Ishikawa (cell line): ENCODE data around the gene SGO2.

ENCODE experiments used
- CEBPB ChIP-seq: IDR thresholded peaks from 2 replicates; pipeline ENCODE4 v1.6.1; 2012
- CREB1 ChIP-seq: IDR thresholded peaks from 2 replicates; pipeline ENCODE4 v1.6.1; 2012; ENCODE audit warnings: low read depth
- EGR1 ChIP-seq: IDR thresholded peaks from 2 replicates; pipeline ENCODE4 v1.6.1; 2012
- EP300 ChIP-seq: IDR thresholded peaks from 2 replicates; pipeline ENCODE4 v1.6.1; 2012; ENCODE audit warnings: borderline replicate concordance
- FOXM1 ChIP-seq: IDR thresholded peaks from 2 replicates; pipeline ENCODE4 v1.6.1; 2012; ENCODE audit warnings: low read depth, borderline replicate concordance
- MAX ChIP-seq: IDR thresholded peaks from 2 replicates; pipeline ENCODE4 v1.6.1; 2012
- NFIC ChIP-seq: IDR thresholded peaks from 2 replicates; pipeline ENCODE4 v1.6.1; 2012
- RAD21 ChIP-seq: IDR thresholded peaks from 2 replicates; pipeline ENCODE4 v1.6.1; 2012; ENCODE audit warnings: low read depth
- TAF1 ChIP-seq: IDR thresholded peaks from 2 replicates; pipeline ENCODE4 v1.6.1; 2012; ENCODE audit warnings: low read depth, mild to moderate bottlenecking
- TCF12 ChIP-seq: IDR thresholded peaks from 2 replicates; pipeline ENCODE4 v1.6.1; 2012; ENCODE audit warnings: low read depth
- TEAD4 ChIP-seq: IDR thresholded peaks from 2 replicates; pipeline ENCODE4 v1.6.1; 2012
- USF1 ChIP-seq: IDR thresholded peaks from 2 replicates; pipeline ENCODE4 v1.6.1; 2012
- YY1 ChIP-seq: IDR thresholded peaks from 2 replicates; pipeline ENCODE4 v1.6.1; 2012; ENCODE audit warnings: low read depth
- ZBTB7A ChIP-seq: IDR thresholded peaks from 2 replicates; pipeline ENCODE4 v1.6.1; 2012; ENCODE audit warnings: low read depth
- TF ChIP-seq, protein P1 (sequence below): IDR thresholded peaks from 2 replicates; pipeline ENCODE4 v1.6.1; 2012; ENCODE audit warnings: low read depth, mild to moderate bottlenecking

Gene SGO2, protein sequence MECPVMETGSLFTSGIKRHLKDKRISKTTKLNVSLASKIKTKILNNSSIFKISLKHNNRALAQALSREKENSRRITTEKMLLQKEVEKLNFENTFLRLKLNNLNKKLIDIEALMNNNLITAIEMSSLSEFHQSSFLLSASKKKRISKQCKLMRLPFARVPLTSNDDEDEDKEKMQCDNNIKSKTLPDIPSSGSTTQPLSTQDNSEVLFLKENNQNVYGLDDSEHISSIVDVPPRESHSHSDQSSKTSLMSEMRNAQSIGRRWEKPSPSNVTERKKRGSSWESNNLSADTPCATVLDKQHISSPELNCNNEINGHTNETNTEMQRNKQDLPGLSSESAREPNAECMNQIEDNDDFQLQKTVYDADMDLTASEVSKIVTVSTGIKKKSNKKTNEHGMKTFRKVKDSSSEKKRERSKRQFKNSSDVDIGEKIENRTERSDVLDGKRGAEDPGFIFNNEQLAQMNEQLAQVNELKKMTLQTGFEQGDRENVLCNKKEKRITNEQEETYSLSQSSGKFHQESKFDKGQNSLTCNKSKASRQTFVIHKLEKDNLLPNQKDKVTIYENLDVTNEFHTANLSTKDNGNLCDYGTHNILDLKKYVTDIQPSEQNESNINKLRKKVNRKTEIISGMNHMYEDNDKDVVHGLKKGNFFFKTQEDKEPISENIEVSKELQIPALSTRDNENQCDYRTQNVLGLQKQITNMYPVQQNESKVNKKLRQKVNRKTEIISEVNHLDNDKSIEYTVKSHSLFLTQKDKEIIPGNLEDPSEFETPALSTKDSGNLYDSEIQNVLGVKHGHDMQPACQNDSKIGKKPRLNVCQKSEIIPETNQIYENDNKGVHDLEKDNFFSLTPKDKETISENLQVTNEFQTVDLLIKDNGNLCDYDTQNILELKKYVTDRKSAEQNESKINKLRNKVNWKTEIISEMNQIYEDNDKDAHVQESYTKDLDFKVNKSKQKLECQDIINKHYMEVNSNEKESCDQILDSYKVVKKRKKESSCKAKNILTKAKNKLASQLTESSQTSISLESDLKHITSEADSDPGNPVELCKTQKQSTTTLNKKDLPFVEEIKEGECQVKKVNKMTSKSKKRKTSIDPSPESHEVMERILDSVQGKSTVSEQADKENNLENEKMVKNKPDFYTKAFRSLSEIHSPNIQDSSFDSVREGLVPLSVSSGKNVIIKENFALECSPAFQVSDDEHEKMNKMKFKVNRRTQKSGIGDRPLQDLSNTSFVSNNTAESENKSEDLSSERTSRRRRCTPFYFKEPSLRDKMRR

DNA sequence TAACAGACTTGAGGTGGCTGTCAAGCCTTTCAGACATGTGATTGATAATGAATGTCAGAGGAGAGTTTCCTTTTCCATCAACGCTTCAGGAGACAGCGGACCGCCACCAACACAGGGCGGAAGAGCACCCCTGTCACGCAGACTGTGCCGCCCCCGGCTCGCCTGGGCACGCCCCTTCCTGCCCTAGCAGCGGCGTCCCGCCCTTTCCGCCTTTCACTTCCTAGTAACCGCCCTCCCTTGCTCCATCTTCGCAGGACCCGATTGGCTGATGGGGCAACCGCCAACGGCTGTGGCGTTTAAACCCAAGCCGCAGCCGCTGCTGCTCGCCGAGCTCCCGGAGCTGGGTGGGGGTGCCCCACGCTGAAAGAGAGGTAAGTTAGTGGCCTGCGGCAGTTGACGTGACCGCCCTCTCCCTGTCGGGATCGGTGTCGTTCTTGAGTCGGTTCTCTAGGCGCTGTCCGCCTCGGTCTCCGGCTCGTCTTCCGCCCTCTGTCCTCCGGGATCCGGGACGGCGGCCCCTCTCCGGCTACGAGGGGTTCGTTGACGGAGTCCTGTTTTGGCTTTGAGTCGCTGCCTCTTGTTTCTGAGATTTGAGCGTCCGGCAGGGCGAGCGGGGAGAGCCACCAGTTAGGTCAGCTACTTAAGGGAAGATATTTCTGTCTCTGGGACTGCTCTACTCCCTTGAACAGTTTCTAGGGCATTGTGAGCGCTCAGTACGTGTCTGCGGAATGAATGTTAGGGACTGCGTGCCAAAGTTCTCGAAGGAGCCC is at the start of gene SGO2:
TSS of gene SGO2 (plus strand) at position 326 of the 770 bp plus-strand sequence. CDS start 6,769 bp downstream, outside the sequence.
- TF ChIP-seq, protein P1, sequence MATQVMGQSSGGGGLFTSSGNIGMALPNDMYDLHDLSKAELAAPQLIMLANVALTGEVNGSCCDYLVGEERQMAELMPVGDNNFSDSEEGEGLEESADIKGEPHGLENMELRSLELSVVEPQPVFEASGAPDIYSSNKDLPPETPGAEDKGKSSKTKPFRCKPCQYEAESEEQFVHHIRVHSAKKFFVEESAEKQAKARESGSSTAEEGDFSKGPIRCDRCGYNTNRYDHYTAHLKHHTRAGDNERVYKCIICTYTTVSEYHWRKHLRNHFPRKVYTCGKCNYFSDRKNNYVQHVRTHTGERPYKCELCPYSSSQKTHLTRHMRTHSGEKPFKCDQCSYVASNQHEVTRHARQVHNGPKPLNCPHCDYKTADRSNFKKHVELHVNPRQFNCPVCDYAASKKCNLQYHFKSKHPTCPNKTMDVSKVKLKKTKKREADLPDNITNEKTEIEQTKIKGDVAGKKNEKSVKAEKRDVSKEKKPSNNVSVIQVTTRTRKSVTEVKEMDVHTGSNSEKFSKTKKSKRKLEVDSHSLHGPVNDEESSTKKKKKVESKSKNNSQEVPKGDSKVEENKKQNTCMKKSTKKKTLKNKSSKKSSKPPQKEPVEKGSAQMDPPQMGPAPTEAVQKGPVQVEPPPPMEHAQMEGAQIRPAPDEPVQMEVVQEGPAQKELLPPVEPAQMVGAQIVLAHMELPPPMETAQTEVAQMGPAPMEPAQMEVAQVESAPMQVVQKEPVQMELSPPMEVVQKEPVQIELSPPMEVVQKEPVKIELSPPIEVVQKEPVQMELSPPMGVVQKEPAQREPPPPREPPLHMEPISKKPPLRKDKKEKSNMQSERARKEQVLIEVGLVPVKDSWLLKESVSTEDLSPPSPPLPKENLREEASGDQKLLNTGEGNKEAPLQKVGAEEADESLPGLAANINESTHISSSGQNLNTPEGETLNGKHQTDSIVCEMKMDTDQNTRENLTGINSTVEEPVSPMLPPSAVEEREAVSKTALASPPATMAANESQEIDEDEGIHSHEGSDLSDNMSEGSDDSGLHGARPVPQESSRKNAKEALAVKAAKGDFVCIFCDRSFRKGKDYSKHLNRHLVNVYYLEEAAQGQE, result 0 out of 2 replicates have a peak, but pooled peaks have one; percentile 14
- peak; percentile 53 for TF ChIP-seq TCF12
- TF ChIP-seq CREB1, result no peak
- peak; percentile 51 for TF ChIP-seq CEBPB
- TF ChIP-seq EGR1, result peak; percentile 69
- TF ChIP-seq RAD21, result no peak
- no peak for TF ChIP-seq YY1
- TF ChIP-seq ZBTB7A, result no peak
- TF ChIP-seq FOXM1, result peak; percentile 86
- peak; percentile 56 for TF ChIP-seq TAF1
- TF ChIP-seq NFIC, result 0 out of 2 replicates have a peak, but pooled peaks have one; percentile 15
- TF ChIP-seq MAX, result peak; percentile 83
- TF ChIP-seq USF1, result no peak
- TF ChIP-seq TEAD4, result peak; percentile 47
- no peak for TF ChIP-seq EP300

DNA sequence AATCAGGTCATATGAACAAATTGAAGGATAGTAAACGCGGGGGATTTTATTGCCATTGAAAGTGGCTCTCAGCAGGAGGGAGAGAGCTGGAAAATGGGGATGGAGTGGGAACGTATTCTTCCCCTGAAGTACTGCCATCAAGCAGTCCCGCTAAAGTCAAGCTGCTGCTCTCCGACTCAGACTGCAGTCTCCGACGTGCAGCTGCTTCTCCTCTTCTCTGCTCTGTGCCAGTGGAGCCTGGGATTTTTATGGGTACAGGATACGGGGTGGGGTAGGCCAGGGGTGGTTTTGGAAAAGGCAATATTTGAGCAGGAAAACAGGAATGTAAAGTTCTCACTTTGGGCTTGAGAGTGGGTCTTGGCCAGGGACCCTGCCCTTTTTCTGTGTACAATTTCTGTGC is 49.2 kb upstream of the SGO2 start:
- TF ChIP-seq EGR1 (no peak), CEBPB (no peak), ZBTB7A (no peak), EP300 (no peak), NFIC (no peak), RAD21 (no peak), TEAD4 (no peak), TAF1 (no peak), USF1 (no peak), FOXM1 (no peak), MAX (no peak), YY1 (no peak), CREB1 (no peak), TCF12 (no peak)
- TF ChIP-seq, protein P1, result no peak

GRCh38 chr2:200477667-200478131 is 48.3 kb upstream of the SGO2 start:
- no peak for TF ChIP-seq USF1
- TF ChIP-seq CEBPB, result no peak
- TF ChIP-seq ZBTB7A, result no peak
- TF ChIP-seq, protein P1, result no peak
- TF ChIP-seq TCF12, result no peak
- TF ChIP-seq TAF1, result no peak
- no peak for TF ChIP-seq EP300
- no peak for TF ChIP-seq NFIC
- no peak for TF ChIP-seq MAX
